ENCODE results near the gene POMT1. TPM values are rescaled to one million over a fixed set of nuclear protein-coding genes. Genes with fewer than 3 reads are reported as not detected.
"Not testable (repeated sequence)": the region's sequence is repeated elsewhere in the genome, so short reads cannot be mapped to it uniquely, and the experiment has no call there.

The POMT1 gene
- total and polyA plus RNA-seq, 2 experiments from 2014 or later: 20.2 to 32.4 TPM

- TF ChIP-seq CTCF (conservative IDR thresholded peaks at IDR 0.05; ENCODE audit: low read depth in 2 of 2): no peak
- TF ChIP-seq, protein P1, sequence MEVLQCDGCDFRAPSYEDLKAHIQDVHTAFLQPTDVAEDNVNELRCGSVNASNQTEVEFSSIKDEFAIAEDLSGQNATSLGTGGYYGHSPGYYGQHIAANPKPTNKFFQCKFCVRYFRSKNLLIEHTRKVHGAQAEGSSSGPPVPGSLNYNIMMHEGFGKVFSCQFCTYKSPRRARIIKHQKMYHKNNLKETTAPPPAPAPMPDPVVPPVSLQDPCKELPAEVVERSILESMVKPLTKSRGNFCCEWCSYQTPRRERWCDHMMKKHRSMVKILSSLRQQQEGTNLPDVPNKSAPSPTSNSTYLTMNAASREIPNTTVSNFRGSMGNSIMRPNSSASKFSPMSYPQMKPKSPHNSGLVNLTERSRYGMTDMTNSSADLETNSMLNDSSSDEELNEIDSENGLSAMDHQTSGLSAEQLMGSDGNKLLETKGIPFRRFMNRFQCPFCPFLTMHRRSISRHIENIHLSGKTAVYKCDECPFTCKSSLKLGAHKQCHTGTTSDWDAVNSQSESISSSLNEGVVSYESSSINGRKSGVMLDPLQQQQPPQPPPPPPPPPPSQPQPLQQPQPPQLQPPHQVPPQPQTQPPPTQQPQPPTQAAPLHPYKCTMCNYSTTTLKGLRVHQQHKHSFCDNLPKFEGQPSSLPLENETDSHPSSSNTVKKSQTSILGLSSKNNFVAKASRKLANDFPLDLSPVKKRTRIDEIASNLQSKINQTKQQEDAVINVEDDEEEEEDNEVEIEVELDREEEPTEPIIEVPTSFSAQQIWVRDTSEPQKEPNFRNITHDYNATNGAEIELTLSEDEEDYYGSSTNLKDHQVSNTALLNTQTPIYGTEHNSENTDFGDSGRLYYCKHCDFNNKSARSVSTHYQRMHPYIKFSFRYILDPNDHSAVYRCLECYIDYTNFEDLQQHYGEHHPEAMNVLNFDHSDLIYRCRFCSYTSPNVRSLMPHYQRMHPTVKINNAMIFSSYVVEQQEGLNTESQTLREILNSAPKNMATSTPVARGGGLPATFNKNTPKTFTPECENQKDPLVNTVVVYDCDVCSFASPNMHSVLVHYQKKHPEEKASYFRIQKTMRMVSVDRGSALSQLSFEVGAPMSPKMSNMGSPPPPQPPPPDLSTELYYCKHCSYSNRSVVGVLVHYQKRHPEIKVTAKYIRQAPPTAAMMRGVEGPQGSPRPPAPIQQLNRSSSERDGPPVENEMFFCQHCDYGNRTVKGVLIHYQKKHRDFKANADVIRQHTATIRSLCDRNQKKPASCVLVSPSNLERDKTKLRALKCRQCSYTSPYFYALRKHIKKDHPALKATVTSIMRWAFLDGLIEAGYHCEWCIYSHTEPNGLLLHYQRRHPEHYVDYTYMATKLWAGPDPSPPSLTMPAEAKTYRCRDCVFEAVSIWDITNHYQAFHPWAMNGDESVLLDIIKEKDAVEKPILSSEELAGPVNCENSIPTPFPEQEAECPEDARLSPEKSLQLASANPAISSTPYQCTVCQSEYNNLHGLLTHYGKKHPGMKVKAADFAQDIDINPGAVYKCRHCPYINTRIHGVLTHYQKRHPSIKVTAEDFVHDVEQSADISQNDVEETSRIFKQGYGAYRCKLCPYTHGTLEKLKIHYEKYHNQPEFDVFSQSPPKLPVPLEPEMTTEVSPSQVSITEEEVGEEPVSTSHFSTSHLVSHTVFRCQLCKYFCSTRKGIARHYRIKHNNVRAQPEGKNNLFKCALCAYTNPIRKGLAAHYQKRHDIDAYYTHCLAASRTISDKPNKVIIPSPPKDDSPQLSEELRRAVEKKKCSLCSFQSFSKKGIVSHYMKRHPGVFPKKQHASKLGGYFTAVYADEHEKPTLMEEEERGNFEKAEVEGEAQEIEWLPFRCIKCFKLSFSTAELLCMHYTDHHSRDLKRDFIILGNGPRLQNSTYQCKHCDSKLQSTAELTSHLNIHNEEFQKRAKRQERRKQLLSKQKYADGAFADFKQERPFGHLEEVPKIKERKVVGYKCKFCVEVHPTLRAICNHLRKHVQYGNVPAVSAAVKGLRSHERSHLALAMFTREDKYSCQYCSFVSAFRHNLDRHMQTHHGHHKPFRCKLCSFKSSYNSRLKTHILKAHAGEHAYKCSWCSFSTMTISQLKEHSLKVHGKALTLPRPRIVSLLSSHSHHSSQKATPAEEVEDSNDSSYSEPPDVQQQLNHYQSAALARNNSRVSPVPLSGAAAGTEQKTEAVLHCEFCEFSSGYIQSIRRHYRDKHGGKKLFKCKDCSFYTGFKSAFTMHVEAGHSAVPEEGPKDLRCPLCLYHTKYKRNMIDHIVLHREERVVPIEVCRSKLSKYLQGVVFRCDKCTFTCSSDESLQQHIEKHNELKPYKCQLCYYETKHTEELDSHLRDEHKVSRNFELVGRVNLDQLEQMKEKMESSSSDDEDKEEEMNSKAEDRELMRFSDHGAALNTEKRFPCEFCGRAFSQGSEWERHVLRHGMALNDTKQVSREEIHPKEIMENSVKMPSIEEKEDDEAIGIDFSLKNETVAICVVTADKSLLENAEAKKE (CRISPR knock-in tag; IDR thresholded peaks at IDR 0.05): no peak
Measured at GRCh38 chr9:131454028-131454427, 48.7 kb upstream of the POMT1 start (continued).

DNA sequence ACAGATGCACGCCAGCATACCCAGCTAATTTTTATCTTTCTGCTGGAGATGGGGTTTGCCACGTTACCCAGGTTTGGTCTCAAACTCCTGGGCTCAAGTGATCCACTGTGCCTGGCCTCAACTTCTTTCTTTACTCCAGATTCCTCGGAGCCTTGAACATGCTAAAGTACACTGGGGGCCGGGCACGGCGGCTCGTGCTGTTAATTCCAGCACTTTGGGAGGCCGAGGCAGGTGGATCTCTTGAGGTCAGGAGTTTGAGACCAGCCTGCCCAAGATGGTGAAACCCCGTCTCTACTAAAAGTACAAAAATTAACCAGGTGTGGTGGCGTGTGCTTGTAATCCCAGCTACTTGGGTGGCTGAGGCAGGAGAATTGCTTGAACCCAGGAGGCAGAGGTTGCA, 47.1 kb upstream of the POMT1 start:
- Histone ChIP-seq H4K20me1 (replicated peaks; ENCODE audit: insufficient read depth) (peaks cover 57% of the 10 kb centered on the region), H3K27ac (ENCODE audit: low read depth) (peak overlapping the region; percentile 39; the same call in 1 of the 2 replicates), H3K79me2 (replicated peaks; ENCODE audit: insufficient read depth) (peaks cover 75% of the 10 kb centered on the region), H3K36me3 (ENCODE audit: insufficient read depth) (peaks cover 80% of the 10 kb centered on the region), H3F3A (replicated peaks; ENCODE audit: low read depth) (peaks cover 54% of the 10 kb centered on the region)
- H3K4me3 ChIP-seq; H3K27ac Mint-ChIP-seq; H3K4me2 ChIP-seq; H3K4me1 Mint-ChIP-seq; ATAC-seq; H2AFZ ChIP-seq; H3K4me1 ChIP-seq (ENCODE audit: insufficient read depth); H3K27me3 Mint-ChIP-seq (ENCODE audit: insufficient read depth, low read depth, poor library complexity); H3K4me3 Mint-ChIP-seq; DNase-seq (ENCODE audit: low spot score); H3K9me2 ChIP-seq (ENCODE audit: insufficient read depth); H3K27me3 ChIP-seq (ENCODE audit: insufficient read depth); H3K9me3 Mint-ChIP-seq: not testable (repeated sequence)
- H3K36me3 Mint-ChIP-seq (ENCODE audit: low read depth): peaks cover 93% of the 10 kb centered on the region

Measured in GM23338 (cell line).